Testis (tissue), 2 donors: ENCODE measurements around the gene PPP6R1.

Source experiments
- POLR2A ChIP-seq: fragments of 450-650 bp; IDR thresholded peaks from one replicate; pipeline ENCODE4 v1.6.1; 2017; ENCODE audit warnings: antibody characterized with exemption, mild to moderate bottlenecking, moderate library complexity
- TF ChIP-seq, protein P1 (sequence below), 3 experiments: fragments of 450-650 bp in 2 of 3; fragments of 200-600 bp in 1 of 3; sonication (generic) in 1 of 3; IDR thresholded peaks; one replicate each; pipeline ENCODE4 v1.5.1; 2016 to 2019; ENCODE audit warnings: antibody characterized with exemption in 3 of 3, mild to moderate bottlenecking in 2 of 3, moderate library complexity in 1 of 3

DNA sequence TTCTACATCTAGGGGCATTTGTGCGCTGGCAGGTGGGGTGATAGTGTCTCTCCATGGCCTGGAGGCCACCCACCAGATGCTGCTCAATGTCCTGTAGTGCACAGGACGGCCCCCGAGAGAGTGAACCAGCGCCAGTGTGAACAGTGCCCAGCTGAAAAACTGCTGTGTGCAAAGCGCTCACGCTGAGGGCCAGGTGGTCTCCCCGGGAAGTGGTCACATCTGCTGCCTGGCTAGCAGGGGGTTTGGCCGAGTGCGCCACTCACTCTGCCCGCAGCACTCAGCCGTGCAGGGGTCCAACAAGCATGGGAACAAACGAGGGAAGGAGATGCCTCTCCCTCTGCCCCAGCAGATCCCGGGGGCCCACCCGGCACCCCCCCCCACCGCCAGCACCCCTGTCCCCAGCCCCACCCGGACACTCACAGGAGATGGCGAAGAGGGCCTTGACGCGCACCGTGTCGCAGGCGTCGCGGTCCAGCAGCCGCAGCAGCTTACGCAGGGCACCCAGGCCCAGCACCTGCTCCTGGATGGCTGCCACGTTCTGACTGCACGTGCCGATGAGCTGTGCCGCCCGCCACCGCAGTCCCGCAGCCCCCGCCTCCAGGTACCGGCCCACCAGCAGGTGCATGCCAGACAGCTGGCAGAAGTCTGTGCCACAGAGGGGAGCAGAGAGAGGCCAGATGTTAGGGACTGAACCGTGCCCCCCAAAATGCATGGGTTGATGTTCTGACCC is 15.3 kb upstream of the PPP6R1 start:
- TF ChIP-seq POLR2A, result no peak
- TF ChIP-seq, protein P1, sequence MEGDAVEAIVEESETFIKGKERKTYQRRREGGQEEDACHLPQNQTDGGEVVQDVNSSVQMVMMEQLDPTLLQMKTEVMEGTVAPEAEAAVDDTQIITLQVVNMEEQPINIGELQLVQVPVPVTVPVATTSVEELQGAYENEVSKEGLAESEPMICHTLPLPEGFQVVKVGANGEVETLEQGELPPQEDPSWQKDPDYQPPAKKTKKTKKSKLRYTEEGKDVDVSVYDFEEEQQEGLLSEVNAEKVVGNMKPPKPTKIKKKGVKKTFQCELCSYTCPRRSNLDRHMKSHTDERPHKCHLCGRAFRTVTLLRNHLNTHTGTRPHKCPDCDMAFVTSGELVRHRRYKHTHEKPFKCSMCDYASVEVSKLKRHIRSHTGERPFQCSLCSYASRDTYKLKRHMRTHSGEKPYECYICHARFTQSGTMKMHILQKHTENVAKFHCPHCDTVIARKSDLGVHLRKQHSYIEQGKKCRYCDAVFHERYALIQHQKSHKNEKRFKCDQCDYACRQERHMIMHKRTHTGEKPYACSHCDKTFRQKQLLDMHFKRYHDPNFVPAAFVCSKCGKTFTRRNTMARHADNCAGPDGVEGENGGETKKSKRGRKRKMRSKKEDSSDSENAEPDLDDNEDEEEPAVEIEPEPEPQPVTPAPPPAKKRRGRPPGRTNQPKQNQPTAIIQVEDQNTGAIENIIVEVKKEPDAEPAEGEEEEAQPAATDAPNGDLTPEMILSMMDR (IDR thresholded peaks at IDR 0.05), result no peak
